ENCODE results near the gene WFDC10B.
"Not testable (repeated sequence)": the region's sequence is repeated elsewhere in the genome, so short reads cannot be mapped to it uniquely, and the experiment has no call there.

The WFDC10B gene

DNA sequence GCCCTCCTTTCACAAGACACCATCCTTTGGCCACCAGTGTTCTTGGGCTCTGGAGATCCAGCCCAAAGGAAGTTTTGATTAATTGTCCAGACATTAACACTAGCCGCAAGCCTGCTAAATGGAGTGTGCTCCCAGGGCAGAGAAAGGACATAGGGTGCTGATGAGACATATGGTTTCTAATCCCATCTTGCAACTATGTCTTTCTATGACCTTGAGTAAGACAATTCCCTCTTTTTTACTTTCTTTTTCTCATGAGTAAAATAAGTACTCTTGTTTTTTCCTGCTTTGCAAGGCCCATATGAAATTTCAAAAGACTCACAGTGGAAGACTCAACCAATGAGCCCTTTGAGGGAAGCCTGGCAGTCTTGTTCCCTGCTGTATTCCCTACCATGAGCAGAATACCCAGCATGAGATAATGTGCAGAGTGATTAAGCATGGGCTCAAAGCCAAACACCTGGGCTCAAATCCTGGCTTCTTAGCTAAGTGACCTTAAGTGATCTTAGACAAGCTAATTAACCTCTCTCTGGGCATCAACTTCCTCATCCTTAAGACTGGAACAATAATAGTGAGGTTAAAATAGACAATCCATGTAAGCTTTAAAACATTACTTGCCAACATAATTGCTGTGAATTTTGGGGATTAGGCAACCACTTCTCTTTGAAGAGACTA lies at the start of gene WFDC10B:
TSS of gene WFDC10B (minus strand) at position 51 of the 669 bp plus-strand sequence. CDS start 19,027 bp downstream, outside the sequence.
- DNase-seq: no peak

DNA sequence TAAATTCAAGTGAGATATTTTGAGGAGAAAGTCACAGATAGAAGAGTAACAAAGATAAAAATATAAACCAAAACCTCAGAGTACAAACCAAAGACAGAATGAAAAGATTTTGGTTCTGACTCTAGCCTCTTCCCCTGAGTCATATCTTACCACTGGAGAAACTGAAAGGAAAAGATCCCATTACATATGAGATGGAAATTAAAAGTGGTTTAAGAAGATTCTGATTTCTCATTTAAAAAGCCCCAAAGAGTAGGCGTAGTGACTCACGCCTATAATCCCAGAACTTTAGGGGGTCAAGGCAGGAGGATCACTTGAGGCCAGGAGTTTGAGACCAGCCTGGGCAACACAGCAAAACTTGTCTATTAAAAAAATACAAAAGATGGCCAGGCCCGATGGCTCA lies 47.9 kb upstream of the WFDC10B start:
- no peak for DNase-seq

DNA sequence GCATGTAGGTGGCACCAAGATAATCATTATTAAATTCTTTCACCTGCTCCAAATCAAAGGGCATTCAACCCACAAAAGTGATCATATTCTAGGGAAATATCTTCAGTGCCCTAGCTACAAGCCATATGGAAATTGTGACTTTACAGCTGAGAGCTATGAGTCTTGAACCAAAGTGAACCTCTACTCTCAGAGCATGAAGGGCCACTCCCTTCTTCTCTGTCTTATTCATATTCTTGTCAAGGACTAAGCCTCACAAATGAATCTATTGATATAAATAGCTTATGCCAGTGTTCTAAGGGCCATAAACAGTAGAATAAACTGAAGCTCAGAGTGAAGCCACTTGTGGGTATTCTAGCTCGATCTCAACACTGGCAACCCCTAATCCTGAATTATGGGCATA lies 46.9 kb upstream of the WFDC10B start:
- DNase-seq: no peak

DNA sequence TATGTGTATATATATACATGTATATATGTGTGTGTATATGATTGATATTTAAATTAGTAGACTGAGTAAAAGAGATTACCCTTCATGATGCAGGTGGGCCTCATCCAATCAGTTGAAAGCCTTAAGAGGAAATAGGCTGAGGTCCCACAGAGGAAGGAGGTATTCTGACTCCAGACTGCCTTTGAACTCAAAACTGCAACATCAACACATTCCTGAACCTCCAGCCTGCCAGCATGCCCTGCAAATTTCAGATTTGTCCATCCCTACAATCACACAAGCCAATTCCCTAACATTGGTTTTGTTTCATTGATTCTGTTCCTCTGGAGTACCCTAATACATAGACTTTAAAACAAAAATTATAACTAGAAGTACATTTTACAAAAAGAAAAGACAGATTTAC lies 40.2 kb upstream of the WFDC10B start:
- DNase-seq: no peak

DNA sequence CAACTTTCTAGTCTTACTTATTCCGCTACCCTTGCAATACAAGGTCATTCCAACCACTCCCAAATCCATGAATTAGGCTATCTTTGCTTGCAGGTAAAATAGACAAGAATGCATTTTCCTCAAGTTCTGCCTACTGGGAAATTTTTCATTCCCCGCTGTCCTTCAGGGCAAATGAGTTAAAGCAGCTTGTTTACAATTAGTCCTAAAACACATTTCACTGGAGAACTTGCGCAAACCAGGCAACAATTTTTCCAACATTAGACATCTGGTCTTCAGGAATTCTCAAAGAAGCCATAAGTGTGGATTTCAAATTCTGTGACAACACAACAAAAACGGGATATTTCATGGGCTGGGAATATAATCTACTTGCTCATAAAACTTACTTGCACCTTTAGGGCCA lies 37.8 kb upstream of the WFDC10B start:
- no peak for DNase-seq

DNA sequence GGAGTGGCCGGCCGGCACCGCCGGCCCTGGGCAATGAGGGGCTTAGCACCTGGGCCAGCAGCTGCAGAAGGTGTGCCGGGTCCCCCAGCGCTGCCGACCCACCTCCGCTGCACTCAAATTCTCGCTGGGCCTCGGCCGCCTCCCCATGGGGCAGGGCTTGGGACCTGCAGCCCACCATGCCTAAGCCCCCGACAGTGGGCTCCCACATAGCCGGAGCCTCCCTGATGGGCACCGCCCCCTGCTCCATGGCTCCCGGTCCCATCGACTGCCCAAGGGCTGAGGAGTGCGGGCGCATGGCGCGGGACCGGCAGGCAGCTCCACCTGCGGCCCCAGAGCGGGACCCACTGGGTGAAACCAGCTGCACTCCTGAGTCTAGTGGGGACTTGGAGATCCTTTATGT lies 31.2 kb upstream of the WFDC10B start:
- DNase-seq: no peak

DNA sequence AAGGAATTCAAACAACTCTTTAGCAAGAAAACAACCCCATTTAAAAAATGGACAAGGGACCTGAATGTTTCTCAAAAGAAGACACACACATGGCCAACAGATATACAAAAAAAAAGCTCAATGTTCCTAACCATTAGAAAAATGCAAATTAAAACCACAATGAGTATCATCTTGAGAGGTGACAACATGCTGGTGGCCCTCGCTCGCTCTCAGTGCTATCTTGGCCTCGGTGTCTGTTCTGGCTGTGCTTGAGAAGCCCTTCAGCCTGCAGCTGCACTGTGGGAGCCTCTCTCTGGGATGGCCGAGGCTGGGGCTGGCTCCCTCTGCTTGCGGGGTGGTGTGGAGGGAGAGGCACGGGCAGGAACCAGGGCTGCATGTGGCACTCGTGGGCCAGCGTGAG lies 30.7 kb upstream of the WFDC10B start:
- no peak for DNase-seq

DNA sequence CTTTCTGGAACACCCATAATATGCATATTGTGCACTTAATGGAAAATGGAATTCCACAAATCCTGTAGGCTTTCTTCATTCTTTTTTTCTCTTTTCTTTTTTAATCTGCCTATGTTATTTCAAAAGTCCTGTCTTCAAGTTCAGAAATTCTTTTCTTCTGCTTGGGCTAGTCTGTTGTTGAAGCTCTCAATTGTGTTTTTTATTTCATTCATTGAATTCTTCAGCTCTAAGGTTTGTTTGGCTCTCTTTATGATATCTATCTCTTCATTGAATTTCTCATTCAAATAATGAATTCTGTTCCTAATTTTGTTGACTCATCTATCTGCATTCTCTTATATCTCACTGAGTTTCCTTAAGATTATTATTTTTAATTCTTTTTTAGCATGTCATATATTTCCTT lies 27.4 kb upstream of the WFDC10B start:
- no peak for DNase-seq

DNA sequence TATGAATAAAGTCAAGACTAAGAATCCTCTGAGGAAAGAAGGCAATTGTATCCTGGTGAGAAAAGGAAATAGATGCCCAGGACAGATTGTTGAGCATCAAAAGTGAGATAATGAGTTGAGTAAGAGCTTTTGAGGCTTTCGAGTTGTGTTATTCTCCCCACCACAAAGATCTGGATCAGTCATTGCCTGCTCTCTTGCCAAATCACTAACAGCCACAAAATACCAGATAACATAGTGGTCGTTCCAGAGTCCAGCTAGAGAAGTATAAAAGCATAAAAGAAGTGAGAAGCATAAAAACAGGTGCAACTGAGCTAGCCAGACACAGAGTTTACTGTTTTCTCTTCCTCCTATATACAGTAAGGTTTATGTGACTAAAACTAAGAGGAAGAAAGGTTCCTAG lies 22.2 kb upstream of the WFDC10B start:
- DNase-seq: peak; percentile 79

DNA sequence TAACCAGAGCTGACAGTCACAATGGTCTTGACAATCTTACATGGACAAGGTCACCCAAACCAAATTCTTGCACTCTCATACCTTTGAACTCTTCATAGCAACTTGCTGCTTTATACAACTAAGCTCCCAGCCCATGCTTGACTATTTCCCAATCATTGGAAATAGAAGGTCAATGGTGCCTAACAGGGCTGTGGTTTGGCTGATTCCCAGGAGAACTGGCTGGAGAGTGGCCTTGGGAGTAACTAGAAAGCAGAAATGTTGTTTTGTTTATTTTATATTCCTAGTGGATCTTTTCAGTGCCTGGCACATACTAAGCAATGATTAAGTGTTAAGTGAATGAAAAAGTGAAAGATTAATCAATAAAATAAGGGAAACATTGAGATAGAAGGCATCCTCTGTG lies 20.3 kb upstream of the WFDC10B start:
- no peak for DNase-seq

DNA sequence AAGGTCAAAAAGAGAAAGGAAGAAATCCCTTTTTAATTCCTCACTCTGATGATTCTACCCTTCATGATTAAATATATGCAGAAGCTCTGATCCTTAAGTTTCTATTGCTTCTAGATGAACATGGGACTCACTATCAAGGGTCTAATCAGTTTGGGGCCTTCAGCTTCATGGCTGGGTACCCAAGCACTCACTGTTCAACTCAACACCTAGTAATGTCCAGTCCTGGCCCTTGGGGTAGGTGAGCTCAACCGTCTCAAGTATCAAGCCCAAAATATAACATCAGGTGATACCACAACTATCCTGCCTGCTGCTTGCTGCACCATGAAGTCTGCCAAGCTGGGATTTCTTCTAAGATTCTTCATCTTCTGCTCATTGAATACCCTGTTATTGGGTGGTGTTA lies 17.2 kb upstream of the WFDC10B start, which contains the start of gene SPINT4:
TSS of gene SPINT4 (plus strand) at position 301 of the 400 bp plus-strand sequence. CDS start at position 322, 21 bp downstream.
- DNase-seq: no peak

DNA sequence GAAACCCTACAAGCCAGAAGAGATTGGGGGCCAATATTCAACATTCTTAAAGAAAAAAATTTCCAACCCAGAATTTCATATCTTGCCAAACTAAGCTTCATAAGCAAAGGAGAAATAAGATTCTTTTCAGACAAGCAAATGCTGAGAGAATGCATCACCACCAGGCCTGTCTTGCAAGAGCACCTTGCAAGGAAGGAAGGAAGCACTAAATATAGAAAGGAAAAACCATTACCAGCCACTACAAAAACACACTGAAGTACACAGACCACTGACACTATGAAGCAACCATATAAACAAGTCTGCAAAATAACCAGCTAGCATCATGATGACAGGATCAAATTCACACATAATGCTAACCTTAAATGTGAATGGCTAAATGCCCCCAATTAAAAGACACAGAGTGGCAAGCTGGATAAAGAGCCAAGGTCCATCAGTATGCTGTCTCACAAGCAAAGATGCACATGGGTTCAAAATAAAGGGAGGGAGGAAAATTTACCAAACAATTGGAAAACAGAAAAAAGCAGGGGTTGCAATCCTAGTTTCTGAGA lies 11.4 kb upstream of the WFDC10B start:
- DNase-seq: not testable (repeated sequence)

DNA sequence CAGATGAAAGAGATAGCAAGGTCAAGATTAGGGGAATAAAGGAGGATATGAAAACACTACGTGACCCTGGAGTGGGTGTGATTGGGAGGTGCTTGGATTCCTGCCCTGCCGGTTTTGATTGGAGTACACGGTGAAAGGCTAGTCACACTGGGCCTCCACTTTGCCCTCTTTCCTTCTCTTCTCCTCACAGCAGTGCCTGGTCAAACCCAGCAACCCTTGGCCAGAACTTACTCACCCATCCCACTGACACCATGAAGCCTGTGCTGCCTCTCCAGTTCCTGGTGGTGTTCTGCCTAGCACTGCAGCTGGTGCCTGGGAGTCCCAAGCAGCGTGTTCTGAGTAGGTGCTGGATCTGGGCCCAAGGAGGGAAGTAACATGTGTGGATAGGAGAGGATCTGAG lies 2.9 kb downstream of the WFDC10B start, which contains the start of gene WFDC13:
TSS of gene WFDC13 (plus strand) at position 166 of the 400 bp plus-strand sequence. CDS start at position 252, 86 bp downstream.
- no peak for DNase-seq

DNA sequence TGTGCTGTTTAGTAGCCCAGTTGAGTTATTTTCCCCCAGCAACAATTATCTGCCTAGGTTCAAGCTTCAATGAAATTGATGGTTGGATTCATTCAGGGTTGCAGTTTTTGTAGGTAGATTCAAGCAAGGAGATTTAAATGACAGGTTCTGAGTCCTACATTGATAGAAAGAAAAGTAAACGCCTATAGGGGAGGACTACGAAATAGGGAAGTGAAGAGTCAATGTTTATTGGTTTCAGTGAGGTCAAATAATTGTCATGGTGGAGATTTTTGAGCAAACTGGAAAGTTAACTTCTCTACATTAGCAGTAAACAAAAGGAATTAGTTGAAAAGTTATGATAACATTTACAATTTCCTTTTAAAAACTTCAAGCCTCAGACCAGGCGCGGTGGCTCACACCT lies 3.7 kb downstream of the WFDC10B start:
- DNase-seq: no peak

DNA sequence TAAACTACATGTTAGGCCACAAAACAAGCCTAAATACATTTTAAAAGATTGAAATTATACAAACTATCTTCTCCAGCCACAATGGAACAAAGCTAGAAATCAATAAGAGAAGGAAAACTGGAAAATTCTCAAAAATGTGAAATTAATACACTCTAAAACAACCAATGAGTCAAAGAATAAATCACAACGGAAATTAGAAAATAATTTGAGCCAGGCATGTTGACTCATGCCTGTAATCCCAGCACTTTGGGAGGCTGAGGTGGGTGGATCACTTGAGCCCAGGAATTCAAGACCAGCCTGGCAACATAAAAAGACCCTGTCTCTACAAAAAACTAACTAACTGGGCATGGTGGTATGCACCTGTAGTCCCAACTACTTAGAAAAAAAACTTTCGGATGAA lies 9.3 kb downstream of the WFDC10B start:
- DNase-seq: no peak

DNA sequence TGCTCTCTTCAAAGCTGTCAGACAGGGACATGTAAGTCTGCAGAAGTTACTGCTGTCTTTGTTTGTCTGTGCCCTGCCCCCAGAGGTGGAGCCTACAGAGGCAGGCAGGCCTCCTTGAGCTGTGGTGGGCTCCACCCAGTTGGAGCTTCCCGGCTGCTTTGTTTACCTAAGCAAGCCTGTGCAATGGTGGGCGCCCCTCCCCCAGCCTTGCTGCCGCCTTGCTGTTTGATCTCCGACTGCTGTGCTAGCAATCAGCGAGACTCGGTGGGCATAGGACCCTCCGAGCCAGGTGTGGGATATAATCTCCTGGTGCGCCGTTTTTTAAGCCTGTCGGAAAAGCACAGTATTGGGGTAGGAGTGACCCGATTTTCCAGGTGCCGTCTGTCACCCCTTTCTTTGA lies 11.5 kb downstream of the WFDC10B start:
- DNase-seq: not testable (repeated sequence)

DNA sequence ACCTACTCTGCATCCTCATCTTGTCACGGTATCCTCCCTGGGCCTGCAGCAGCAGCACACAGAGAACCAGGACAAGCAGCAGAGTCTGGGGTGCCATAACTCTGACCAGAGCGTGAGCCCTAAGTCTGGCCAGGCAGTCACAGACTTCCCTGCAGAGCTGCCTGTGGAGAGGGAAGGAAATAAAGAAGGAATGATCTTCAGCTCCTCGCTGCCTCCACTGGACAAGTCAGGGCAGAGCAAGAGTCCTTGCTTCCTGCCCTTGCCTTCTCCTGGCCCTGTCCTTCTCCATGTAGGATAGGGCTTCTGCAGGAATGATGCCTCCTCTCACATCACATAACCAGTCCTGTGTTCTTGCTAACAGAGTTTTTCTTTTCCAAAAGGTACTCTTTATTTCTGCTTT lies 18.9 kb downstream of the WFDC10B start:
- DNase-seq: no peak

DNA sequence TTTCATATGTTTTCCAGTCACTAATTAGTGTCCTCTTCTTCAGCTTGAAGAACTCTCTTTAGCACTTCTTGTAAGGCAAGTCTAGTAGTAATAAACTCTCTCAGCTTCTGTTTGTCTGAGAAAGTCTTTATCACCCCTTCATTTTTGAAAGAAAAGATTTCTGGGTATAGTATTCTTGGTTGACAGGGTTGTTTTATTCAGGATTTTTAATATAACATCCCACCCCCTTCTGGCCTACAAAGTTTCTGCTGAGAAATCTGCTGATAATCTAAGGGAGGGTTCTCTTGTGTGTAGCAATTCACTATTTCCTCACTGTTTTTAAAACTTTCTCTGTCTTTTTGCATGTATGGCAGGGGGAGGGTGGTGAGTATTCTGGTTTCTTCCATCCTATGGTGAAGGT lies 25.2 kb downstream of the WFDC10B start:
- no peak for DNase-seq

DNA sequence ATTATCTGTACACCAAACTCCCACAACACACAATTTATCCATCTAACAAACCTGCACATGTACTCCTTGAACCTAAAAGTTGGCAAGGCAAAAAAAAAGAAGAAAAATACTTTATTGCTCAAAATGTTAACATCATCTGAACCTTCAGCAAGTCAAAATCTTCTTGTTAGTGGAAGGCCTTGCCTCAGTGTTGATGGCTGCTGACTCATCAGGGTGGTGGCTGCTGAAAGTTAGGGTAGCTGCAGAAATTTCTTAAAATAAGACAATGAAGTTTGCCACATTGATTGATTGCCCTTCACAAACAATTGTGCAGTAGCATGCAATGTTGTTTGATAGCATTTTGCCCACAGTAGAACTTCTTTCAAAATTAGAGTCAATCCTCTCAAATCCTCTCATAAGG lies 32.1 kb downstream of the WFDC10B start:
- DNase-seq: no peak

DNA sequence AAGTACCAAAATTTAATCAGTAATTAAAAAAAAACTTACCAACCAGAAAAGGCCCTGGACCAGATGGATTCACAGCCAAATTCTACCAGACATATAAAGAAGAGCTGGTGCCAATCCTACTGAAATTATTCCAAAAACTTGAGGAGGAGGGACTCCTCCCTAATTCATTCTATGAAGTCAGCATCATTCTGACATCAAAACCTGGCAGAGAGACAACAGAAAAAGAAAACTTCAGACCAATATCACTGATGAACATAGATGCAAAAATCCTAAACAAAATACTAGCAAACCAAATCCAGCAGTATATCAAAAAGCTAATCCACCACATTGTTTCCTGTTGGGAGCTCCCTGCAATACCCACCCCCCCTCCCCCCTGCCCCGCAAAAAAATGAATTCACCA lies 34.7 kb downstream of the WFDC10B start, which contains the start of gene WFDC11:
TSS of gene WFDC11 (minus strand) at position 101 of the 400 bp plus-strand sequence. CDS start 19,639 bp downstream, outside the sequence.
- DNase-seq: no peak

DNA sequence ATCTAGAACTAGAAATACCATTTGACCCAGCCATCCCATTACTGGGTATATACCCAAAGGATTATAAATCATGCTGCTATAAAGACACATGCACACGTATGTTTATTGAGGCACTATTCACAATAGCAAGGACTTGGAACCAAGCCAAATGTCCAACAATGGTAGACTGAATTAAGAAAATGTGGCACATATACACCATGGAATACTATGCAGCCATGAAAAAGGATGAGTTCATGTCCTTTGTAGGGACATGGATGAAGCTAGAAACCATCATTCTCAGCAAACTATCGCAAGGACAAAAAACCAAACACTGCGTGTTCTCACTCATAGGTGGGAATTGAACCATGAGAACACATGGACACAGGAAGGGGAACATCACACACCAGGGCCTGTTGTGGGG lies 47.8 kb downstream of the WFDC10B start:
- DNase-seq: not testable (repeated sequence)

DNA sequence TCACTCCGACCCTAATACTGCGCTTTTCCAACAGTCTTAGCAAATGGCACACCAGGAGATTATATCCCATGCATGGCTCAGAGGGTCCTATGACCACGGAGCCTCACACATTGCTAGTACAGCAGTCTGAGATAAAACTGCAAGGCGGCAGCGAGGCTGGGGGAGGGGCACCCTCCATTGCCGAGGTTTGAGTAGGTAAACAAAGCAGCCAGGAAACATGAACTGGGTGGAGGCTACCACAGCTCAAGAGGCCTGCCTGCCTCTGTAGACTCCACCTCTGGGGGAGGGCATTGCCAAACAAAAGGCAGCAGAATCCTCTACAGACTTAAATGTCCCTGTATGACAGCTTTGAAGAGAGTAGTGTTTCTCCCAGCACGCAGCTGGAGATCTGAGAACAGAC lies 53.1 kb downstream of the WFDC10B start:
- not testable (repeated sequence) for DNase-seq

DNA sequence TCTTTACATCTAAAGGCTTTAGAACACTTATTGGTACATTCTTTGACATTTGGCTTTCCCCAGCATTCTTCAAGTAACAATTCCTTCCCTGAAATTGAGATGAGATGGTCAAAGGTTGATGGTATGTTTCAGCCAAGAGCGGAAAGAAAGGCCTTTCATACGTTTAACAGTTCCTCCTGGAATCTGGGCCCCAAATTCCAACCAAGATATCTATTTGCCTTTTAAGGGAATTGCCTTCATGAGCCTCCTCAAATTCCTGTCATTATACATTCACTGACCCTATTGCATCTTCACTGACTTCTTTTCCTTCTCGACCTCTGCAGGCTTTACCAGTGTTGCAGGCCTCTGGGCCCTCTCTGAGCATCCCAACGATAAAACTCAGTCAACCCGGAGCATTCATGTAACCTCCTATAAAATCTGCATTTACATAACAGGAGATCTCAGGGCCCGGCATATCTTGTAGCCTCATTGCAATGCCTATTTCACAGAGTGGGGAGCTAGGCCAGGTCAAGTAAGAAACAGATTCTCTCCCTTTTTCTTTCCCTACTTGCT lies 55.4 kb downstream of the WFDC10B start:
- DNase-seq: no peak

DNA sequence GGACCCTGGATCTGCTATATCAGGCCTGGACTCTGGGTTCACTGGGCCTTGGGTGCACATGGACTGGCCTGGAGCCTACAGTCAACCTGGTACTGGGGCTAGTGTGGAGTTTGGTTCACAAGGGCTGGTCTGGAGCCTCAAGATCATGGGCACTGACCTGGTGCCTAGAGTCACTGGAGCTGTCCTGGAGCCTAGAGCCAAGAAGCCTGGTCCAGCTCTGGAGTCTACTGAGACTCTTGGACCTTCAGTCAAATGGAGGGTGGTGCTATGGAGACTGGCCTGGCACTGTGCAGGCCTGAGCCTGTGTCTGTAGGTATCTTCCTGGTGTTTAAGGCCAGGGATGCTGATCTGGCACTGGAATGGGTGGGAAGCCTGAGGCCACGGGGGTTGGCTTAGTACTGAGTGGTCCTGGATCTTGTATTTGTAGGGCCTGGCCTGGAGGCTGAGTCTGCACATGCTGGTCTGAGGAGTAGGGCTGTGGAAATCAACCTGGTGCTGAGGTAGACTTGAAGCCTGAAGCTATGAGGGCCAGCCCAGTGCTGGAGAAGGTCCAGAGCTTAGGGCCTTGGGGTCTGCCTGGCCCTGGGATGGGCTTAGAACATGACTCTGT lies 57.3 kb downstream of the WFDC10B start:
- DNase-seq: no peak
